Endodermal cell (in vitro differentiated cells): Measurements from ENCODE around the gene ADRA2A. TPM values are rescaled to one million over a fixed set of nuclear protein-coding genes. Genes with fewer than 3 reads are reported as not detected.

Source experiments
- DNase-seq: peaks from one replicate; pipeline ENCODE4 v3.0.0-alpha.2; 2017
- H3K27ac ChIP-seq: 2 replicates; pipeline ENCODE4 v1.5.1; 2013; ENCODE audit warnings: mild to moderate bottlenecking, low read depth, low read length, moderate library complexity
- H3K27me3 ChIP-seq: 2 replicates; pipeline ENCODE4 v1.6.1; 2013; ENCODE audit warnings: mild to moderate bottlenecking, low read length, moderate library complexity; ENCODE audit not compliant: insufficient read depth, control insufficient read depth, poor library complexity, severe bottlenecking
- H3K36me3 ChIP-seq: 2 replicates; pipeline ENCODE4 v1.7.0; 2013; ENCODE audit warnings: mild to moderate bottlenecking, low read length, moderate library complexity; ENCODE audit not compliant: control insufficient read depth, insufficient read depth
- H3K4me1 ChIP-seq: one replicate; pipeline ENCODE4 v1.7.0; 2013; ENCODE audit warnings: low read length; ENCODE audit not compliant: control insufficient read depth, insufficient read depth
- H3K4me3 ChIP-seq: 2 replicates; pipeline ENCODE4 v1.5.1; 2013; ENCODE audit warnings: mild to moderate bottlenecking, low read length, moderate library complexity
- H3K9ac ChIP-seq: 2 replicates; pipeline ENCODE4 v1.6.1; 2013; ENCODE audit warnings: mild to moderate bottlenecking, low read length, moderate library complexity; ENCODE audit not compliant: poor library complexity, severe bottlenecking; ENCODE audit errors: extremely low read depth
- H3K9me3 ChIP-seq: 2 replicates; pipeline ENCODE4 v1.6.1; 2013; ENCODE audit warnings: mild to moderate bottlenecking, low read length, moderate library complexity; ENCODE audit not compliant: control insufficient read depth
- H3K27ac Mint-ChIP-seq: 2 replicates; pipeline ENCODE4 v1.8.0; 2020; ENCODE audit warnings: mixed read lengths
- H3K27me3 Mint-ChIP-seq: 2 replicates; pipeline ENCODE4 v1.8.0; 2021; ENCODE audit warnings: mild to moderate bottlenecking, mixed read lengths; ENCODE audit not compliant: insufficient read depth
- H3K36me3 Mint-ChIP-seq: 2 replicates; pipeline ENCODE4 v1.8.0; 2020; ENCODE audit warnings: low read depth, mixed read lengths
- H3K4me1 Mint-ChIP-seq: 2 replicates; pipeline ENCODE4 v1.8.0; 2020; ENCODE audit warnings: mixed read lengths
- H3K4me3 Mint-ChIP-seq: 2 replicates; pipeline ENCODE4 v1.8.0; 2020; ENCODE audit warnings: mild to moderate bottlenecking, moderate library complexity, mixed read lengths
- H3K9me3 Mint-ChIP-seq: 2 replicates; pipeline ENCODE4 v1.8.0; 2020; ENCODE audit warnings: mild to moderate bottlenecking, mixed read lengths
- CTCF ChIP-seq: fragments of 200-600 bp; sonication (generic); conservative IDR thresholded peaks from 2 replicates; pipeline ENCODE4 v1.5.0; 2021; ENCODE audit warnings: antibody characterized with exemption, mild to moderate bottlenecking
- WGBS, 2 experiments: methylation state at CpG; one replicate each; pipeline versions ENCODE4 v1.1.5 to v1.1.7; 2013; ENCODE audit warnings: missing lambda C conversion rate in 2 of 2, mixed read lengths in 1 of 2; ENCODE audit not compliant: insufficient coverage in 1 of 2, insufficient read length in 1 of 2; 5-methylcytosine and 5-hydroxymethylcytosine counted together
- total RNA-seq, 2 donors: library from RNA; stranded (reverse); fragmentation: NEBNext Ultra II Directional in 1 of 2; extraction: Animal tissue kit (Norgen Biotek cat#: 25700) in 1 of 2; gene quantifications; 2 replicates in 1 of 2; 3 replicates in 1 of 2; pipeline ENCODE4 v1.2.1, GENCODE V29; 2021

The ADRA2A gene
- total RNA-seq, 2 donors from 2014 or later, result 0.13 TPM; not detected in 1

GRCh38 chr10:111057006-111057405 lies 19.8 kb upstream of the ADRA2A start:
- no peaks in the 10 kb centered on the region for H3K27me3 ChIP-seq
- Mint-ChIP-seq H3K36me3 (no peaks in the 10 kb centered on the region), H3K4me1 (no peaks in the 10 kb centered on the region), H3K4me3 (no peak overlapping the region), H3K27me3 (no peaks in the 10 kb centered on the region), H3K27ac (no peak overlapping the region), H3K9me3 (peaks cover 18% of the 10 kb centered on the region)
- DNase-seq, result no peak
- 100% methylated on average over 1 of the region's 1 CpG; no CpG with 5 or more reads in 1 of the 2 experiments for WGBS, 2 experiments
- H3K9me3 ChIP-seq, result peaks cover 18% of the 10 kb centered on the region
- H3K27ac ChIP-seq, result no peak overlapping the region
- no peak overlapping the region for H3K4me3 ChIP-seq
- no peaks in the 10 kb centered on the region for H3K36me3 ChIP-seq
- no peak for TF ChIP-seq CTCF
- H3K9ac ChIP-seq, result no peak overlapping the region
- no peaks in the 10 kb centered on the region for H3K4me1 ChIP-seq

GRCh38 chr10:111063471-111063870 lies 13.4 kb upstream of the ADRA2A start:
- Mint-ChIP-seq H3K36me3 (no peaks in the 10 kb centered on the region), H3K4me3 (no peak overlapping the region), H3K9me3 (no peaks in the 10 kb centered on the region), H3K4me1 (no peaks in the 10 kb centered on the region), H3K27ac (no peak overlapping the region), H3K27me3 (peaks cover 7% of the 10 kb centered on the region)
- no peak overlapping the region for H3K4me3 ChIP-seq
- H3K27me3 ChIP-seq, result peaks cover 11% of the 10 kb centered on the region
- no peak for DNase-seq
- H3K36me3 ChIP-seq, result no peaks in the 10 kb centered on the region
- peaks cover 4% of the 10 kb centered on the region for H3K9me3 ChIP-seq
- no peak for TF ChIP-seq CTCF
- 89 to 100% methylated on average over 1 to 2 of the region's 2 CpGs for WGBS, 2 experiments
- H3K27ac ChIP-seq, result no peak overlapping the region
- H3K9ac ChIP-seq, result no peak overlapping the region
- H3K4me1 ChIP-seq, result no peaks in the 10 kb centered on the region

- Mint-ChIP-seq H3K27me3 (peaks cover 55% of the 10 kb centered on the region), H3K27ac (no peak overlapping the region), H3K4me1 (peaks cover 1% of the 10 kb centered on the region), H3K9me3 (no peaks in the 10 kb centered on the region), H3K36me3 (no peaks in the 10 kb centered on the region), H3K4me3 (no peak overlapping the region)
- Histone ChIP-seq H3K4me1 (no peaks in the 10 kb centered on the region), H3K9ac (no peak overlapping the region), H3K36me3 (no peaks in the 10 kb centered on the region), H3K9me3 (peaks cover 5% of the 10 kb centered on the region), H3K27ac (no peak overlapping the region), H3K27me3 (peaks cover 56% of the 10 kb centered on the region), H3K4me3 (no peak overlapping the region)
- TF ChIP-seq CTCF, result no peak
- 79% methylated on average over 3 of the region's 3 CpGs; no CpG with 5 or more reads in 1 of the 2 experiments for WGBS, 2 experiments
- no peak for DNase-seq
Measured at GRCh38 chr10:111072232-111072631, 4.6 kb upstream of the ADRA2A start.
